Testis (tissue), 3 donors: ENCODE results near the gene CAMTA1. TPM values are rescaled to one million over a fixed set of nuclear protein-coding genes. Genes with fewer than 3 reads are reported as not detected.

Experiments
- DNase-seq: peaks from one replicate; pipeline ENCODE4 v3.0.0-alpha.2; 2019
- H3K27ac ChIP-seq, 2 donors: fragments of 200-600 bp; sonication (generic); one replicate each; pipeline ENCODE4 v1.5.1; 2019
- H3K27me3 ChIP-seq: fragments of 200-600 bp; sonication (generic); one replicate; pipeline ENCODE4 v1.5.1; 2019
- H3K36me3 ChIP-seq: fragments of 200-600 bp; sonication (generic); one replicate; pipeline ENCODE4 v1.5.1; 2017; ENCODE audit warnings: low read depth; ENCODE audit errors: missing control alignments
- H3K4me1 ChIP-seq: fragments of 200-600 bp; sonication (generic); one replicate; pipeline ENCODE4 v1.5.1; 2019
- H3K4me3 ChIP-seq, 2 donors: fragments of 200-600 bp; sonication (generic); one replicate each; pipeline ENCODE4 v1.5.1; 2017 to 2019
- H3K9me3 ChIP-seq: fragments of 200-600 bp; sonication (generic); one replicate; pipeline ENCODE4 v1.5.1; 2017
- CTCF ChIP-seq, 3 experiments: fragments of 450-650 bp in 2 of 3; fragments of 200-600 bp in 1 of 3; sonication (generic) in 1 of 3; IDR thresholded peaks; one replicate each; pipeline ENCODE4 v1.5.1; 2016 to 2019; ENCODE audit warnings: antibody characterized with exemption in 3 of 3, mild to moderate bottlenecking in 2 of 3, moderate library complexity in 1 of 3
- POLR2A ChIP-seq: fragments of 450-650 bp; IDR thresholded peaks from one replicate; pipeline ENCODE4 v1.6.1; 2017; ENCODE audit warnings: antibody characterized with exemption, mild to moderate bottlenecking, moderate library complexity
- WGBS, 2 donors: methylation state at CpG; one replicate each; pipeline ENCODE4 v1.1.5; 2018; 5-methylcytosine and 5-hydroxymethylcytosine counted together
- intact Hi-C: fragments of 100-400 bp; cut with DNase I; formaldehyde crosslinking; loops from one replicate; pipeline ENCODE4 v1.15.1; 2023; ENCODE audit warnings: low total_unique reads
- polyA plus RNA-seq: library from polyadenylated mRNA; stranded (reverse); fragments of 350-450 nt; fragmentation: Illumina TruSeq; extraction: RNeasy Lipid Tissue Mini Kit (QIAGEN cat#74804); gene quantifications from one replicate; pipeline ENCODE4 v1.2.3, GENCODE V29; 2014; ENCODE audit warnings: low read depth, low replicate concordance; ENCODE audit not compliant: insufficient read depth
- total RNA-seq, 2 donors: library from RNA; depleted of rRNA; stranded (reverse); fragments of >200 nt; gene quantifications; one replicate each; pipeline ENCODE4 v1.2.3, GENCODE V29; 2016

Gene CAMTA1
- total and polyA plus RNA-seq, 3 donors from 2014 or later, result 116 to 158 (median 119) TPM

GRCh38 chr1:7234471-7234755 is 449.2 kb downstream of the CAMTA1 start:
- intact Hi-C loops, result no loop called here
- H3K36me3 ChIP-seq, result no peaks in the 10 kb centered on the region
- H3K27me3 ChIP-seq, result no peaks in the 10 kb centered on the region
- H3K9me3 ChIP-seq, result no peaks in the 10 kb centered on the region
- no peak overlapping the region for H3K27ac ChIP-seq
- H3K4me3 ChIP-seq, result no peak overlapping the region
- 92 to 95% methylated on average over 9 of the region's 9 CpGs for WGBS, 2 donors
- no peaks in the 10 kb centered on the region for H3K4me1 ChIP-seq
- DNase-seq, result no peak
- TF ChIP-seq CTCF (IDR thresholded peaks at IDR 0.05) (no peak), POLR2A (no peak)

DNA sequence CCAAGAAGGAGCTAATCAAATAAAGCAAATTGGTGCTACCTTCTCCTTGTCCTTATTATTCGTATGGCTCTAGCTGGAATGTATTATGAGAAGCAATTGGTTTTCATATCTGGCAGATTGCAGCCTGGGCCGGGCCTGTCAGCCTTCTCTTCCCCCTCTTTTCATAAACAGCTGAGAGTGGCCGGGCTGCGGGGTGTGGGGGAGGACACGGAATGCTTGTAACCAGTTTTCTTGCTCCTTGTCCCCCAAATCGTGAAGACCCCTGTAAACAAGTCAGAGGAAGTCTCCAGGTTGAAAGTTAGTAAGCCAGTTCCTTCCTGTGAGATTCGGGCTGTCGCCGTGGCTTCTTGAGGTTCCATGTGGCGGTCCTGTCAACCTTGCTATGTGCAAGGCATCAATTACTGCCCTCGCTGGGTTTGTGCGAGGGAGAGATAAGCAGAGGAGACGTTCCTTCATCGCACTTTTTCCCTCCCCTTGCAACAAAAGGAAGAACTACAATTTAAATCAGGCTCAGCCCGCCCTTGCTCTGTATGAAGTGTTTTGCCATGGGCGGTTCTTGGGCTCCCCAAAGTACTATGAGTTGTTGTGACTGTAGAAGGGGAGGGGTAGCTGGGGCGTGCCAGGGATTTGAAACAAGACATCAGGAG is 450.7 kb downstream of the CAMTA1 start:
- Histone ChIP-seq H3K4me3 (no peak overlapping the region), H3K4me1 (no peaks in the 10 kb centered on the region), H3K36me3 (no peaks in the 10 kb centered on the region), H3K9me3 (no peaks in the 10 kb centered on the region), H3K27me3 (no peaks in the 10 kb centered on the region), H3K27ac (no peak overlapping the region)
- WGBS, 2 donors, result 75 to 84% methylated on average over 17 of the region's 17 CpGs
- intact Hi-C loops, result no loop called here
- DNase-seq, result no peak
- no peak for TF ChIP-seq POLR2A
- TF ChIP-seq CTCF (IDR thresholded peaks at IDR 0.05), result no peak

GRCh38 chr1:7236844-7237515 is 451.7 kb downstream of the CAMTA1 start:
- H3K27me3 ChIP-seq, result no peaks in the 10 kb centered on the region
- no peak for DNase-seq
- no peaks in the 10 kb centered on the region for H3K36me3 ChIP-seq
- no peaks in the 10 kb centered on the region for H3K9me3 ChIP-seq
- intact Hi-C loops, result no loop called here
- H3K4me3 ChIP-seq, result no peak overlapping the region
- no peak overlapping the region for H3K27ac ChIP-seq
- H3K4me1 ChIP-seq, result no peaks in the 10 kb centered on the region
- 80 to 90% methylated on average over 5 to 6 of the region's 6 CpGs for WGBS, 2 donors
- TF ChIP-seq CTCF (IDR thresholded peaks at IDR 0.05) (no peak), POLR2A (no peak)

DNA sequence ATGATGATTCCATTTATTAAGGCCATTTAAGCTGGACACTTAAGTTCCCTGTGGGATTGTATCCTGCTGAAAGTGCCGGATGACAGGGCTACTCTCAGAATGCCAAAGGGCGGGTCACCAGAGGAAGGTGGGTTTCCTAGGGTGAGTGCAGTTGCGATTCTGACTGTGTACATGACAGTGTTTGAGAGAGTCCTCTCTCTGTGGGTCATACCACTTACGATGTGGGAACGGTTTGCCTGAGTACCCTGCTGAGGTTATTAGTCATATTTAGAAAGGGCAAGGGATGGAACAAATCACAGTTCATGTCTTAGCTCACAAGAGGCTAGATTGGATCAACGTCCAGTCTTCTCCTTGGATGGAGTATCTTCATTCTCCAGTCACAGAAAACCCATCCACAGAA is 461.9 kb downstream of the CAMTA1 start:
- intact Hi-C loops, result no loop called here

More for the DNA sequence above, 461.9 kb downstream of the CAMTA1 start:
- no peak overlapping the region for H3K27ac ChIP-seq
- H3K9me3 ChIP-seq, result no peaks in the 10 kb centered on the region
- 95% methylated on average over 6 of the region's 6 CpGs for WGBS, 2 donors
- no peaks in the 10 kb centered on the region for H3K4me1 ChIP-seq
- TF ChIP-seq CTCF (IDR thresholded peaks at IDR 0.05), result no peak
- TF ChIP-seq POLR2A, result no peak
- no peak for DNase-seq
- no peaks in the 10 kb centered on the region for H3K27me3 ChIP-seq
- H3K4me3 ChIP-seq, result no peak overlapping the region
- H3K36me3 ChIP-seq, result no peaks in the 10 kb centered on the region
